Activated CD4-positive, CD25-positive, alpha-beta regulatory T cell treated with anti-CD3 and anti-CD28 coated beads, Interleukin-2, amount 50 U/mL, for 24 hours (primary cell): ENCODE data around the gene TTBK1.

Experiments
- ATAC-seq, 2 donors: fragments of 150-1000 bp; cut with Tn5 transposase; one replicate each; pipeline ENCODE4 v1.10.0; 2021; ENCODE audit warnings: mild to moderate bottlenecking in 1 of 2, moderate library complexity in 1 of 2

The TTBK1 gene

DNA sequence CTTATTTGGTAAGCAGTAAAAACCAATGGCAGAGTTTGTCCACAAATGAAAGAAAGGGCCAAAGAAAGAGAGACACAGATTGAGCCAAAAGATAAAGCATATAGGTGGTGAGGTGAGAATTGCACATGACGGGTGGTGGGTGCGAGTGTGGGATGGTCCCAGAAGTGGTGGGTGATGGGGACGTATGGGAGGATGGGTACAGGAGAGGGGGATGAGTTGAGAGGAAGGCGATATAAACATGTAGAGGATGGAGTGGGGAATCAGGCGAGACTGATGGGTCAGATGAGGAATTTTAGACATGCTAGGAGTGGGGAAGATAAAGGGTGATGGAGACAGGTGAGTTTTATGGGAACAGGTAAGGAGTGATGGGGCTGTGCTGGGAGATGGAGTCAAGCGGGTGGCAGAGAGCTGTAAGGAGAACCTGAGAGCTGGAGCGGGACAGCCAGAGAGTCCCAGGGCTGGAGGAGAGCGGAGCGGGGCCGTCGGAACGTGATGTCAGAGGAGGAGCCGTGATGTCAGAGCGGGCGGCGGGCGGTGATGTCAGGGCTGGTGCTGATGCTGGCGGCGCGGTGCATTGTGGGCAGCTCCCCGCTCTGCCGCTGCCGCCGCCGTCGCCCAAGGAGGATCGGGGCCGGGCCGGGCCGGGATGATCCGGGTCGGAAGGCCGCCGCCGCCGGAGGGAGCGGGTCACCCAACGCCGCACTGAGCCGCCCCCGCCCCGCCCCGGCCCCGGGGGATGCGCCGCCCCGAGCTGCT lies at the start of gene TTBK1:
TTBK1 (plus strand) TSS at position 574 of the 756 bp plus-strand sequence. CDS start 3,180 bp downstream, outside the sequence.
- no peak for ATAC-seq

- ATAC-seq, result no peak
Observed at GRCh38 chr6:43193929-43194328, 49.4 kb upstream of the TTBK1 start.

- ATAC-seq, result no peak
Observed at GRCh38 chr6:43196337-43196736, 46.9 kb upstream of the TTBK1 start.

DNA sequence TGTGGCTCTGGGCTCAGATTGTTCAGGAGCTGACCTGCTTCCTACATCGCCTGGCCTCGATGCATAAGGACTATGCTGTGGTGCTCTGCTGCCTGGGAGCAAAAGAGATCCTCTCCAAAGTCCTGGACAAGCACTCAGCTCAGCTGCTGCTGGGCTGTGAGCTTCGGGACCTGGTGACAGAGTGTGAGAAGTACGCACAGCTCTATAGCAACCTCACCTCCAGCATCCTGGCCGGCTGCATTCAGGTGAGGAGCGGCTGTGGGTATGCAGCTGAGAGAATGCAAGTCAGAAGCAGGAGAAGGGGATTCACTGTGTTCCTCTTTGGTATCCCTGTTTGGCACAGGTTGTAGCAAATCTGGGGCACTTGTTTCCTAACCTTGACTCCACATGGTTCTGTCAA lies 43.4 kb upstream of the TTBK1 start:
- no peak for ATAC-seq

DNA sequence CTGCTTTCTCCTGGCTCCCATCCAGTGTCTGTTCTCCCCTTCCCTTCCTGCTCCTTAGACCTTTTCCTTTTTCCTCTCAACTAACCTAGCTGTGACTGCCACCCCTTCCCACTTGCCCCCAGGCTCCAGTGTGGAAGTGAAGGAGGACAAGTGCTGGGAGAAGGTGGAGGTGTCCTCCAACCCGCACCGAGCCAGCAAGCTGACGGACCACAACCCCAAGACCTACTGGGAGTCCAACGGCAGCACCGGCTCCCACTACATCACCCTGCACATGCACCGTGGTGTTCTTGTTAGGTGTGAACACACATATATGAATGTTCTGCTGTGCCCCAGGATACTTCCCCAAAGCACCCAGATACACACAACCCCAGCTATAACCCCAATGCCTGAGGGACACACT lies 42.7 kb upstream of the TTBK1 start:
- ATAC-seq, result no peak

DNA sequence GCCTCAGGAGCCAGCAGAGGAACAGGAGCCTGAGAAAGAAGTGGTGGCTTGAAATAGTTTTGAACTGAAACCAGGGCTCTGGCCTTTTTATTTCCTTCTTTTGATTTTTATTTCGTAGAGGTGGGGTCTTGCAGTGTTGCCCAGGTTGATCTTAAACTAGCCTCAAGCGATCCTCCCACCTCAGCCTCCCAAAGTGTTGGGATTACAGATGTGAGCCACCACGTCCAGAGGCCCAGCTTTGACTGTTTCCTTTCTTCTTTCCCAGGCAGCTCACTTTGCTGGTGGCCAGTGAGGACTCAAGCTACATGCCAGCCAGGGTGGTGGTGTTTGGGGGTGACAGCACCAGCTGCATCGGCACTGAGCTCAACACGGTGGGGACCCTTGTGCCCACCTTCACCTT lies 40.8 kb upstream of the TTBK1 start:
- no peak for ATAC-seq

DNA sequence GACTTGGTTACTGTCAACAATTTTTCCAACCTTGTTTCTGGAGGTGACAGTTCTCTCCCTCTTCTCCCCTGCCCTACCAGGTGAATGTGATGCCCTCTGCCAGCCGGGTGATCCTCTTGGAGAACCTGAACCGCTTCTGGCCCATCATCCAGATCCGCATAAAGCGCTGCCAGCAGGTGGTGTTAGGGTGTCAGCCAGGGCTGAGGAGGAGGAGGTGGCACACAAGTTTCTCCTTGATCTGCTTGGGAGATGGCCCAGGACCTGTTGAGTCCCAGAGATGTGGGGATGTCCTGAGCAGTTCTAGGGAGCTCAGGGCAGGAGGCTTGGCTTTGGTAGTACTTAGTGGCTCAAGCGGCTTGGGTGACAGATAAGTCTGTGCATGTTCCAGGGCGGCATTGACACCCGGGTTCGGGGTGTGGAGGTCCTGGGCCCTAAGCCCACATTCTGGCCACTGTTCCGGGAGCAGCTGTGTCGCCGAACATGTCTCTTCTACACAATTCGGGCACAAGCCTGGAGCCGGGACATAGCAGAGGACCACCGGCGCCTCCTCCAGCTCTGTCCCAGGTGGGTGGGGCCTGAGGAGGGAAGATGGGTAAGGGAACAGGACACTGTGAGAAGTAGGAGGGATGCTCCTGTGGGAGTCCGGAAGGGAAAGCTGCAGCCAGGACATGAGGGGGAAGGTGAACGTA lies 40.1 kb upstream of the TTBK1 start:
- ATAC-seq, result no peak

GRCh38 chr6:43203718-43204095 lies 39.6 kb upstream of the TTBK1 start:
- ATAC-seq, result no peak

DNA sequence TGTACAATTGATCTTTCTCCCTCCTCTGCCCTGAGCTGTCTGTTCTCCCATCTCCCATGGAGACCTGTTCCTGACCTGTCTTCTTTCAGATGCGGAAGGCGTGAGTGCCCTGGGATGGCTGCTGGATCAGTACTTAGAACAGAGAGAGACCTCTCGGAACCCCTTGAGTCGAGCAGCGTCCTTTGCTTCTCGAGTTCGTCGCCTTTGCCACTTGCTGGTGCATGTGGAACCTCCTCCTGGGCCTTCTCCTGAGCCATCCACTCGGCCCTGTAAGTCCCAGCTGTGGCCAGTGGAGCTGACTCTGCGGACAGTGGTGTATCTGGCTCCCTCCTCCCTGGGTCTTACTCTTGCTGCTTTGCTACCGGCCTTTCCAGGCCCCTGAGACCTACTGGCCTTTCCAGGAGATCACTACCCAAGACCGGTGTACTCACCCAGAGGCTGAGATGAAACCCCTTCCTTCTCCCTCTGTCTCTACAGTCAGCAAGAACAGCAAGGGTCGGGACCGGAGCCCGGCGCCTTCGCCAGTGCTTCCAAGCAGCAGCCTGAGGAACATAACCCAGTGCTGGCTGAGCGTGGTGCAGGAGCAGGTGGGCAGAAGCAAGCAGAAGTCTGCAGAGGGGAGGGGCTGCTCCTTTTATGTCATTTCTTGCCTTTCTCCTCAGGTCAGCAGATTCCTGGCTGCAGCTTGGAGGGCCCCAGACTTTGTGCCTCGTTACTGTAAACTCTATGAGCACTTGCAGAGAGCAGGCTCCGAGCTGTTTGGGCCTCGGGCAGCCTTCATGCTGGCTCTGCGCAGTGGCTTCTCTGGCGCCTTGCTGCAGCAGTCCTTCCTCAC lies 38.8 kb upstream of the TTBK1 start:
- no peak for ATAC-seq

DNA sequence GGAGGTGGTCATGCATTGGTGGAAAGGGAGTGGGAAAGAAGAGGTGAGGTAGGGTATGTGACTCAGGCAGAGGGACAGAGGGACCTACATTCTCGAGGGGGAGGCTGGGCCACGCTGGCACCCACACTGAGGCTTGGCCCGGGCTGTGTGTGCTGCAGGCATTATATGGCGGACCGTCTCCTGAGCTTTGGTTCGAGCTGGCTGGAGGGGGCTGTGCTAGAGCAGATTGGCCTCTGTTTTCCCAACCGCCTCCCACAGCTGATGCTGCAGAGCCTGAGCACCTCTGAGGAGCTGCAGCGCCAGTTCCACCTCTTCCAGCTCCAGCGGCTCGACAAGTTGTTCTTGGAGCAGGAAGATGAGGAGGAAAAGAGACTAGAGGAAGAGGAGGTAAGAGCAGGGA lies 37.4 kb upstream of the TTBK1 start:
- no peak for ATAC-seq

GRCh38 chr6:43207286-43207685 lies 36.0 kb upstream of the TTBK1 start:
- ATAC-seq, result no peak

DNA sequence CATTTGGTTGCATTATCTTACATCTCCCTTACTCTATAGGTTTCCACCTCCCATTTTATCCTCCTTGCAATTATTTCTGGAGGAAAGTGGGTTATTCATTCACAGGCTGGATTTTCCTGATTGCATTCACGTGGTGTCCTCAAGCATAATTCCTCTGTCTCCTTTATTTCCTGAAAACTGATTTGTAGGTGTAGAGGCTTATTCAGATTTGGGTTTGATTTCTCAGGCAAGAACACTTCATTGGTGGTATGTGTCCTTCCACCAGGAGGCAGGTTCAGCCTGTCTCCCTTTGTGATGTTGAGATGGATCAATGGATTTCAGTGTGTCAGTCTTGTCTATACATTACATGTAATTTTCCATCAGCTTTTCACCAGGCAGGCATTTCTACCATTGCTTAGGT lies 31.3 kb upstream of the TTBK1 start:
- ATAC-seq, result no peak

GRCh38 chr6:43213431-43213830 lies 29.9 kb upstream of the TTBK1 start:
- no peak for ATAC-seq

GRCh38 chr6:43215066-43215465 lies 28.2 kb upstream of the TTBK1 start:
- ATAC-seq, result no peak

DNA sequence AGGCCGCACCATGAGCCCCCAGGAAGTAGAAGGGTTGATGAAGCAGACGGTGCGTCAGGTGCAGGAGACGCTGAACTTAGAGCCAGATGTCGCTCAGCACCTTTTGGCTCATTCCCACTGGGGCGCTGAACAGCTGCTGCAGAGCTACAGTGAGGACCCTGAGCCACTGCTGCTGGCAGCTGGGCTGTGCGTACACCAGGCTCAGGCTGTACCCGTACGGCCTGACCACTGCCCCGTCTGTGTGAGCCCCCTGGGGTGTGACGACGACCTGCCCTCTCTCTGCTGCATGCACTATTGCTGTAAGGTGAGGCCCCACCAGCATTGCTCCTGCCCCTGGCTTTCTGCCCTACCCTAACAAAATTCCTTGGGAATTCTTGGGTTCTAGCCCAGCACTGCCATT lies 27.1 kb upstream of the TTBK1 start:
- no peak for ATAC-seq

- ATAC-seq, result no peak
Observed at GRCh38 chr6:43217351-43217750, 25.9 kb upstream of the TTBK1 start.

DNA sequence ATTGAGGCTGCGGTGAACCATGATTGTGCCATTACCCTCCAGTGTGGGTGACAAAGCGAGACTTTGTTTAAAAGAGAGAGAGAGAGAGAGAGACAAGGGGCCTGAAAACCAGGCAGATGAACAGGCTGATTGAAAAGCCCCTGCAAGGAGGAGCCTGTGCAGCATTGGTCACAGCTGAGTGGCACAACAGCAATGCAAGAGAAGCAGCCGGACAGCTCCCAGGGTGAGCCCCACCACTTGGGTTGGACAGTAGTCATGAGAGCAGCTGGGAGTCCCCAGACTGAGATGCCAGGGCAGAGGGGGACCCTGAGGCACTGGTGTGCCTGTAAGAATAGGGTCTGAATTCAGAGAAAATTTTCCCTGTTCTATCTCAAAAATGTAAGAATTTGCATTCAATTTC lies 24.2 kb upstream of the TTBK1 start:
- no peak for ATAC-seq

GRCh38 chr6:43219814-43220213 lies 23.5 kb upstream of the TTBK1 start:
- ATAC-seq, result no peak

GRCh38 chr6:43220439-43220951 lies 22.8 kb upstream of the TTBK1 start:
- no peak for ATAC-seq

DNA sequence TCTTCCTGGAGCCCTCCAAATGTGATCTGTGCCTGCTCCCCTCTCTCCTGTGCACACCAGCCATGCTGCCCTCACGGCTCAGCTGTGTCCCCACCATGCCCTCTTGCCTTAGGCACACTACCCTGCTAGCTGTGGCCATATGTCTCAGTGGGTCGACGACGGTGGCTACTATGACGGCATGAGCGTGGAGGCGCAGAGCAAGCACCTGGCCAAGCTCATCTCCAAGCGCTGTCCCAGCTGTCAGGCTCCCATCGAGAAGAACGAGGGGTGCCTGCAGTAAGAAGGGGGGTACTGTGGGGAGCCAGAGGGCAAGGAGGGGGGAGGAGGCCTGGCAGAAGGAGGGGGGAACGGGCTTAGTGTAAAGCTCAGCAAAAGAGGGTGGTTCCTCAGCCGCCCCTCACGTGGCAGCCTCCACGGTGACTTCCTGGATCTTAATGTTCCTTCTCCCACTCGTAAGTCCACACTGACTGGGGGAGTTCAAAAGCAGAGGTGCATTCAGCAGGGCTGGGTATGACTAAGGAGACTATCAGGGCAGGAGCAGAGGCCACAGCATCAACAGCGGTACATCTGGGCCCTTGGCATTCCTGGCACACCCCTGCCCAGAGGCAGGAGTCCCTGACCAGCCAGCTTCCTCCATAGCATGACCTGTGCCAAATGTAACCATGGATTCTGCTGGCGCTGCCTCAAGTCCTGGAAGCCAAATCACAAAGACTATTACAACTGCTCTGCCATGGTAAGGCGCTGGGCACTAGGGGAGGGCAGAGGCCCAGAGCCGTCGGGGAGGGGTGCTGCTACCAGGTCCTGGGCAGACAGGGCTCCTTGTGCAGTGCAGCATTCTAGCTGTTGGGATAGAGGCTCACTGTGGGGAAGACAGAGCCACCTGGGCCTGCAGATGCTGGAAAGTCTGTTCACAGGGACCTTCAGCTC lies 22.0 kb upstream of the TTBK1 start:
- no peak for ATAC-seq

- ATAC-seq, result no peak
Observed at GRCh38 chr6:43222418-43223059, 20.7 kb upstream of the TTBK1 start.

DNA sequence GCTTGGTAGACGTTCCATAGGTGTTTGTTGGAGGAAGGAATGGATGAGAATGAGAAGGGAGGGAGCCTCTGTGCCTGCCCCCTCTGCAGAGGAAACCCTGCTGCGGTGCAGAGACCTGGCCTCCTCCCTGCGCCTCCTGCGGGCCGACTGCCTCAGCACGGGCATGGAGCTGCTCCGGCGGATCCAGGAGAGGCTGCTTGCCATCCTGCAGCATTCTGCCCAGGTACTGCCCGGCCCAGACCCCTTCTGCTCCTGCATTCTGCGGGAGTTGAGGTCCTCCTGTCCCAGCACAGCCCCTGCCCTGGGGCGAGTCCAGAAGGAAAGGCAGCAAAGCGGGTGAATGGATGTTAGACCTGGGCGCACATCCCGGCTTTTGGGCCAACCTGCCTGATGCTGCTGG lies 20.1 kb upstream of the TTBK1 start:
- peak in 1 of 2 donors; percentile 10 for ATAC-seq
